HG02840 (cell line): Measurements from ENCODE around the gene KDM4B.

Experiments used
- ATAC-seq: cut with Tn5 transposase; IDR thresholded peaks from one replicate; pipeline ENCODE4 v1.9.1; 2021; ENCODE audit warnings: mild to moderate bottlenecking, moderate library complexity, moderate number of reproducible peaks; ENCODE audit not compliant: unreplicated experiment, low FRiP score

Gene KDM4B

DNA sequence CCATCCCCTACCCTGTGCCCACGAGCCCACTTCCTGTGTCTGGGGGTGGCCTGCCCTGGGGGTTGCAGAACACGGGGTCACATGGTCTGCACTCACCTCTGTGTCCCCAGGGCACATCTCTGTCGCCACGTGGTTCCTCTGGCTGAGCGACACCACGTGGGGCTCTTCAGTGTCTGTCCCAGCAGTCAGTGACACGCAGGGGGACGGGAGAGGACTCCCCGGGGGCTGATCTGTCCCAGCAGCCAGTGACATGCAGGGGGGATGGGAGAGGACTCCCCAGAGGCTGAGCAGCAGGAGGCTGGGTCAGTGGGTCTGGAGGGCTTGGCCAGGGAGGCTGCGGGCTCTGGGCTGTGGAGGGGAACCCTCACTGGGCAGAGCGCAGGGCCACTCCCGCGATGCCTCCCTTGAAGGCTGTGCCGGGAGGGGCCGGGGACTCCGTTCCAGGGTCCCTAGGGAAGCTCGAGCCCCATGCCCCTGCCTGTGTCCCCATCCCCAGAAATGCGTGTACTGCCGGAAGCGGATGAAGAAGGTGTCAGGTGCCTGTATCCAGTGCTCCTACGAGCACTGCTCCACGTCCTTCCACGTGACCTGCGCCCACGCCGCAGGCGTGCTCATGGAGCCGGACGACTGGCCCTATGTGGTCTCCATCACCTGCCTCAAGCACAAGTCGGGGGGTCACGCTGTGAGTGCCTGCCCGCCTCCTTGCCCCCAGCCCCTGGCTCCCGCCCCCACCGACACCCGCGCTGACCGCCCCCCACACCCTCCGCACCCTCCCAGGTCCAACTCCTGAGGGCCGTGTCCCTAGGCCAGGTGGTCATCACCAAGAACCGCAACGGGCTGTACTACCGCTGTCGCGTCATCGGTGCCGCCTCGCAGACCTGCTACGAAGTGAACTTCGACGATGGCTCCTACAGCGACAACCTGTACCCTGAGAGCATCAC lies 174.8 kb downstream of the KDM4B start:
- no peak for ATAC-seq

DNA sequence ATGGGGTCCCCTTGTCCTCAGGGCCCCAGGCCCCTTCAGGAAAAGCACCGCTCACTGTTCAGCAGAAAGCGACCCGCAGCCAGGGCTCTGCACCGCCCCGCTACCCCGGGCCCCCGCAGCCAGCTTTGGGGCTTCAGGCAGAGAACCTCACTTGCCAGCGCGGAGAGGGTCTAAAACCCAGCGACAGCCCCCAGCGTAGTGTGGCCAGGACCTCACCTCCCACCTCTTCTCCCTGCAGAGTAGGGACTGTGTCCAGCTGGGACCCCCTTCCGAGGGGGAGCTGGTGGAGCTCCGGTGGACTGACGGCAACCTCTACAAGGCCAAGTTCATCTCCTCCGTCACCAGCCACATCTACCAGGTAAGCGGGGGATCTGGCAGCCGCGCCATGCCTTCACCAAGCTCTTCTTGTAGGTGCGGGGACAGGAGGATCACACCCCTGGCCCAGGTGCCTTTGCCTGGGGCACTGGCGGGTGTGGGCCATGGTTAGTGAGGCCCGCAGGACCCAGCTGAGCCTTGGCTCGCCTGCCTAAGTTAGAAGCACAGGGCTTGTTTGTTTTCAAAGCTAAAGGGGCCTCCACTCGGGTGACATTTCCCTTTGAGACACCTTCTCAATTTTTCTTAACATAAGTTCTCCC lies 175.7 kb downstream of the KDM4B start:
- ATAC-seq = no peak

- no peak for ATAC-seq
Measured at GRCh38 chr19:5145521-5146511, 176.9 kb downstream of the KDM4B start.

GRCh38 chr19:5147074-5147977 lies 178.4 kb downstream of the KDM4B start:
- no peak for ATAC-seq

DNA sequence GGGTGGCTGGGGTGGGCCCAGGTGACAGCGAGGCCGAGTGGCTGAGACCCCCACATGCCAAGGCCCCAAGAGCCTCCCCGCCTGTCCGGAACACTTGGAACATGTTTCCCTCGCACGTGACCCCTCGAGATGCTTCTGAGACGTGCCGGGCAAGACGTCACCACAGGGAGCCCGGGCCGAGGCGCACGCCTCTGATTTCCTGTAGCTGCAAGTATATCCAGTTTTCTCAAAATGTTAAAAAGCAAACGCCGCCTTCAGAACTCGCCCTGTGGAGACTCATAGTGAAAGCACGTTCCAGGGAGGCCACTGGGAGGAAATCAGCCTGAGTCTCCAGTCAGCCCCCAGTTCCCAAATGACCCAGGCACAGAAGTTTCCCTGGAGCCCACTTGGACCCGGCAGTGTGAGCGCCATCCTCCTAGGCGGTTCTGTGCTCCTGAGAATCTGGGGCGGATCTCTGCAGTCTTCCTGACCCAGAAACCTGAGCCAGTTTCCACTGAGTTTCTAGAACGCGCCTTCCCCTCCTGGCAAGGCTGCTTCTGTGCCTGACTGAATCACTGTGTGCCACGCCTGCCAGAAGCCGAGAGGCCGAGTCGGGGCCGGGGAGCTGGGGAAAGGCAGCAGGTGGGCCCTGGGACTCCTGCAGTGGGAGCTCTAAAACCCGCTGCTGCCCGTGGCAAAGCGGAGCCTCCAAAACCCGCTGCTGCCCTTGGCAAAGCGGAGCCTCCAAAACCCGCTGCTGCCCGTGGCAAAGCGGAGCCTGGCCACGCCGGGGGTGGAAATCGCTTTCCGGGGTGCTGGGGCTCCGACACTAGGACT lies 179.3 kb downstream of the KDM4B start:
- no peak for ATAC-seq

GRCh38 chr19:5148794-5149190 lies 179.9 kb downstream of the KDM4B start:
- no peak for ATAC-seq

DNA sequence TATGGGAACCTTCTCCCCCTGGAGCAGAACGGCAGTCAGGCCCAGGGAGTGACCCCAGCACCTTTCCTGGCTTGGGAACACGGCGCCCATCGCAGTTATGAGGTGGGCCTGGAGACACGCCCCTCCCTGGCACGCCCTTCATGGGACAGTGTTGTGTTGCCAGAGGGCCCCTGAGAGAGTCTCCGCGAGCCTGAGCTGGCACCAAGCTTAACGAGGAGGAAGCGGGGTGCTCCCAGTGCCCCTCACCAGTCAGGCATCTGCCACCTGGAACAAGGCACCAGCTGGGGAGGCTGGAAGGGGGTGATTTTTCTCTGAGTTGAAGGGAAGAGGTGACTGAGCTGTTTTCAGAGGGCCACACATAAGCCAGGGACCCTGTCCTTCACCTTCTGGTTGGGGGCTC lies 180.6 kb downstream of the KDM4B start:
- ATAC-seq = no peak

DNA sequence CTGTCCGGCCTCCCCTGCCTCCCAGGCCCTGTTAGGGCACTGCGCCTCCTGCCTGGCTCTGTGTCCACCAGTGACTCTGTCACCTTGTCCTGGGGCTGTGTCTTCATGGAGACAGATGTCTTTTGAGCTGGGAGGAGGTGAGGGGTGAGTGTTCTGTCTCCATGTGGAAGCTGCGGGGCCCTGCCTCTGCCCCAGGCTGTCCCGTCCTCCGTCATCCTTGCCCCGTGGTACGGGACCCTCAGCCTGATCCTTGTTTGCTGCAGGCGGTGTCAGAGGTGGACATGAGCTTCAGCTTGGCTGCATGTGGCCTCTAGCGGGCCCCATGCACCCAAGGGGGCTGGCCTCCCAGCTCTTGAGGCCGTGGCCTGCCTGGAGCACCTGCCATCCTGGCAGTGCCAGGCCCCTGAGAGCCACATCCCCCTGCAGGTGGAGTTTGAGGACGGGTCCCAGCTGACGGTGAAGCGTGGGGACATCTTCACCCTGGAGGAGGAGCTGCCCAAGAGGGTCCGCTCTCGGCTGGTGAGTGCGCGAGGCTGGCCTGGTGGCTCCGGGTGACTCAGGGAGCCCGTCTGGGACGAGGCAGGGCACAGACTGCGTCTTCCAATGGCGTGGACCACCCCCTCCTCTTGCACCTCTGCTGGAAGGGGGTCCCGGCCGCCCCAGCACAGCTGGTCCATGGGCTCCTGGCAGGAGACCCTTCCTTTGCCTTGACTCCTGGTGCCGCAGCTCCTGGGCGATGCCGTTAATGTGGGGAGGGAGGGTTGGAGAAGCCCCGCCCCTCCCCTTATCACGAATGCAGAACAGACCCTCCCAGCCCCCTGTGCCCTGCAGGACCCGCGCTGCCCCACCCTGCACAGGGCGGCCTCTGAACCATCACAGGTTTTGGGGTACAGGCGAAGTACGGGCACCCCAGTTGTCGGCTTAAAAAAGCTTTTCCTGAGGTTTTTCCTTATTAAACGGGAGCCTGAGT lies 181.3 kb downstream of the KDM4B start:
- ATAC-seq = no peak

GRCh38 chr19:5150902-5151741 lies 182.2 kb downstream of the KDM4B start:
- ATAC-seq = no peak

GRCh38 chr19:5152013-5152763 lies 183.3 kb downstream of the KDM4B start:
- no peak for ATAC-seq

- ATAC-seq = no peak
Measured at GRCh38 chr19:5152767-5153532, 184.0 kb downstream of the KDM4B start.

DNA sequence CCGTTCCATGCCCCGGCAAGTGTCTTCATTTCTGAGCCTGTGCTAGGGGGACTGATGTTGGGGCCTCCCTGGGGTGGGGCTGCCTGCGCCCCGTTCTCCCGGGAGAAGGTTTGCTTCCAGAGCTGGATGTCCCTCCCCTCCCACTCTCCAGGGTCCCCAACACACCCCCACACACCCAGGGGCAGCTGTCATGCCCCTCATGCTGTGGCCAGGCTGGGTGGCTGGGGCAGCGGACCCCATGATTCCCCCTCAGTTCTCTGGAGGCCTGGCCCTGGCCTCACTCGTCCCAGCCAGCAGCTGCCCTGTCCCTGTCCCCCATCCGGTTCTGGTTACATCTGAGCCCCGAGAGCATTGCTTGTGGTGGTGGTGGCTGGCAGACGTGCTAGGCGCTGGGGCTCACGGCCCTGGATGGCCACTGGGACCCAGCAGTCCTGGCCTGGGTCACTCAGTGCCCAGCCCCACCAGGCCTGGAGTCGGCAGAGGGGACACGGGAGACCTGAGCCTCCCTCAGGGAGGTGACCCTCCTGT lies 184.8 kb downstream of the KDM4B start:
- no peak for ATAC-seq

GRCh38 chr19:5154129-5154798 lies 185.4 kb downstream of the KDM4B start:
- no peak for ATAC-seq

DNA sequence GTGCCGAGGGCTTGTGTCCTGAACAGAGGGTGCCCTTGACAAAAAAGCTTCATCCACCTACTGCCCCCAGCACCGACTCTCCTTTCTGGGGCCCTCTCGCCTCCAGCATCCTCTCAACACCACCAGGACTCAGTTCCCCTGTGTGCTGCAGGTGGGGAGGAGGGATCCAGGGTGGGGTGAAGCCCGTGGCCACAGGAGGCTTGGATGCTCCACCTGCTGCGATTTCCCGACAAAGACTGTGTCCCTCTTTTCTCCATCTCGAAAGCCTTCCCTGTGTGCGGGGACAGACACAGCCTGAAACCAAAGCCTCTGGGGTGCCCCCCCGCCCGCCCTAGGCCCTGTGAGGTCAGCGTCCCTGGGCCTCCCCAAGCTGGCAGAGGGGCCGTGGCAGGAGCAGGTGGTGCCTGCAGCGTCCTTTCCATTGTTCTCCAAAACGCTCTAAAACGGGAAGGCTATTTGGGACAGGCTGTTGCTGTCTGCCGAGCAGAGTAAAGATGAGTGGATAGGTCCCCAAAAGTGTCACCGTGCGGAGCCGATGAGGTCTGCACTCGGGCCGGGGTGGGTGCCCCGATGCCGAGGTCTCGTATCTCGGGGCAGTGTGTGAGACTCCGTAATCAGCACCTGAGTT lies 186.0 kb downstream of the KDM4B start:
- no peak for ATAC-seq
